H9 (cell line): ENCODE data around the gene PHF12. TPM values are rescaled to one million over a fixed set of nuclear protein-coding genes. Genes with fewer than 3 reads are reported as not detected.

Experiments used
- DNase-seq: peaks from one replicate; pipeline ENCODE4 v3.0.0-alpha.2; 2017
- H2AFZ ChIP-seq: one replicate; pipeline ENCODE4 v1.6.1; 2013; ENCODE audit warnings: mild to moderate bottlenecking, low read length, control low read depth, moderate library complexity
- H2AK5ac ChIP-seq: 2 replicates; pipeline ENCODE4 v1.6.1; 2013; ENCODE audit warnings: low read length, control low read depth, mixed read lengths; ENCODE audit not compliant: insufficient read length
- H2BK120ac ChIP-seq: one replicate; pipeline ENCODE4 v1.6.1; 2013; ENCODE audit warnings: low read depth, mild to moderate bottlenecking, low read length, control low read depth, inconsistent platforms; ENCODE audit not compliant: poor library complexity, severe bottlenecking
- H2BK12ac ChIP-seq: 2 replicates; pipeline ENCODE4 v1.6.1; 2013; ENCODE audit warnings: low read length, control low read depth, mixed read lengths, low read depth; ENCODE audit not compliant: insufficient read length
- H2BK15ac ChIP-seq: 2 replicates; pipeline ENCODE4 v1.6.1; 2013; ENCODE audit warnings: low read depth, low read length, control low read depth
- H2BK20ac ChIP-seq: one replicate; pipeline ENCODE4 v1.6.1; 2013; ENCODE audit warnings: low read depth, mild to moderate bottlenecking, low read length, control low read depth, inconsistent platforms; ENCODE audit not compliant: poor library complexity, severe bottlenecking
- H2BK5ac ChIP-seq: 2 replicates; pipeline ENCODE4 v1.6.1; 2013; ENCODE audit warnings: low read length, control low read depth, mixed read lengths; ENCODE audit not compliant: insufficient read length
- H3K14ac ChIP-seq: 2 replicates; pipeline ENCODE4 v1.6.1; 2013; ENCODE audit warnings: low read length, control low read depth; ENCODE audit not compliant: insufficient read depth
- H3K18ac ChIP-seq: 2 replicates; pipeline ENCODE4 v1.6.1; 2013; ENCODE audit warnings: low read depth, mild to moderate bottlenecking, mixed read lengths, low read length, control low read depth; ENCODE audit not compliant: insufficient read length
- H3K23ac ChIP-seq: 2 replicates; pipeline ENCODE4 v1.6.1; 2013; ENCODE audit warnings: low read length, control low read depth, mixed read lengths, low read depth; ENCODE audit not compliant: insufficient read length
- H3K23me2 ChIP-seq: 2 replicates; pipeline ENCODE4 v1.6.1; 2013; ENCODE audit warnings: low read depth, mild to moderate bottlenecking, mixed read lengths, low read length, control low read depth; ENCODE audit not compliant: insufficient read length, poor library complexity, severe bottlenecking
- H3K27ac ChIP-seq: 2 replicates; pipeline ENCODE4 v1.5.1; 2013; ENCODE audit warnings: low read length, control low read depth, mixed read lengths, low read depth; ENCODE audit not compliant: insufficient read length
- H3K27me3 ChIP-seq: 2 replicates; pipeline ENCODE4 v1.6.1; 2013; ENCODE audit warnings: low read length, control low read depth, inconsistent platforms; ENCODE audit not compliant: insufficient read depth
- H3K4ac ChIP-seq: 2 replicates; pipeline ENCODE4 v1.6.1; 2013; ENCODE audit warnings: low read depth, mild to moderate bottlenecking, control low read depth, inconsistent platforms, low read length, moderate library complexity
- H3K4me1 ChIP-seq: 2 replicates; pipeline ENCODE4 v1.6.1; 2013; ENCODE audit warnings: low read length, control low read depth, inconsistent platforms; ENCODE audit not compliant: insufficient read depth
- H3K4me2 ChIP-seq: 2 replicates; pipeline ENCODE4 v1.6.1; 2013; ENCODE audit warnings: low read length, control low read depth, mixed read lengths; ENCODE audit not compliant: insufficient read length, insufficient read depth
- H3K56ac ChIP-seq: 2 replicates; pipeline ENCODE4 v1.6.1; 2013; ENCODE audit warnings: low read depth, mild to moderate bottlenecking, mixed read lengths, low read length, control low read depth; ENCODE audit not compliant: insufficient read length
- H3K79me1 ChIP-seq: 2 replicates; pipeline ENCODE4 v1.6.1; 2013; ENCODE audit warnings: low read depth, mild to moderate bottlenecking, moderate library complexity, low read length, control low read depth, inconsistent platforms; ENCODE audit not compliant: insufficient read depth, poor library complexity, severe bottlenecking
- H3K79me2 ChIP-seq: 2 replicates; pipeline ENCODE4 v1.6.1; 2013; ENCODE audit warnings: low read length, control low read depth, inconsistent platforms; ENCODE audit not compliant: insufficient read depth
- H3K9ac ChIP-seq: 2 replicates; pipeline ENCODE4 v1.6.1; 2013; ENCODE audit warnings: low read length, control low read depth, mixed read lengths; ENCODE audit not compliant: insufficient read length; ENCODE audit errors: extremely low read depth
- H3K9me3 ChIP-seq: one replicate; pipeline ENCODE4 v1.6.1; 2013; ENCODE audit warnings: low read depth, low read length, inconsistent platforms; ENCODE audit not compliant: control insufficient read depth
- H3T11ph ChIP-seq: one replicate; pipeline ENCODE4 v1.6.1; 2013; ENCODE audit warnings: mild to moderate bottlenecking, low read length, control low read depth, inconsistent platforms
- H4K20me1 ChIP-seq: one replicate; pipeline ENCODE4 v1.6.1; 2013; ENCODE audit not compliant: control insufficient read depth, insufficient read length, insufficient read depth
- H4K5ac ChIP-seq: 2 replicates; pipeline ENCODE4 v1.6.1; 2013; ENCODE audit warnings: low read depth, mild to moderate bottlenecking, mixed read lengths, low read length, control low read depth; ENCODE audit not compliant: insufficient read length
- H4K8ac ChIP-seq: replicated peaks from 2 replicates; pipeline ENCODE4 v1.6.1; 2013; ENCODE audit warnings: low read length, control low read depth, mixed read lengths, low read depth; ENCODE audit not compliant: insufficient read length
- H4K91ac ChIP-seq: 2 replicates; pipeline ENCODE4 v1.6.1; 2013; ENCODE audit warnings: low read depth, mild to moderate bottlenecking, moderate library complexity, mixed read lengths, low read length, control low read depth; ENCODE audit not compliant: insufficient read length
- H3K27ac Mint-ChIP-seq, 3 experiments: 2 replicates in 2 of 3; 3 replicates in 1 of 3; pipeline ENCODE4 v1.8.0; 2020 to 2021; ENCODE audit warnings: mixed read lengths in 3 of 3, mild to moderate bottlenecking in 1 of 3, moderate library complexity in 1 of 3
- H3K27me3 Mint-ChIP-seq: 2 replicates; pipeline ENCODE4 v1.8.0; 2021; ENCODE audit warnings: low read depth, mild to moderate bottlenecking, moderate library complexity, mixed read lengths
- H3K36me3 Mint-ChIP-seq, 3 experiments: 2 replicates in 2 of 3; 3 replicates in 1 of 3; pipeline ENCODE4 v1.8.0; 2020 to 2021; ENCODE audit warnings: low read depth in 3 of 3, mixed read lengths in 3 of 3; ENCODE audit not compliant: insufficient read depth in 1 of 3
- H3K4me1 Mint-ChIP-seq, 2 experiments: 2 replicates each; pipeline ENCODE4 v1.8.0; 2020; ENCODE audit warnings: mixed read lengths in 2 of 2
- H3K4me3 Mint-ChIP-seq, 2 experiments: 2 replicates in 1 of 2; 3 replicates in 1 of 2; pipeline ENCODE4 v1.8.0; 2020 to 2021; ENCODE audit warnings: mild to moderate bottlenecking in 2 of 2, mixed read lengths in 2 of 2, moderate library complexity in 1 of 2
- H3K9me3 Mint-ChIP-seq, 2 experiments: 2 replicates in 1 of 2; 3 replicates in 1 of 2; pipeline ENCODE4 v1.8.0; 2020; ENCODE audit warnings: mild to moderate bottlenecking in 2 of 2, mixed read lengths in 2 of 2, moderate library complexity in 1 of 2
- CTCF ChIP-seq: fragments of 200-600 bp; sonication (generic); conservative IDR thresholded peaks from 3 replicates; pipeline ENCODE4 v1.8.0; 2021; ENCODE audit warnings: antibody characterized with exemption, mild to moderate bottlenecking
- WGBS: extraction: QIAGEN DNeasy Blood & Tissue Kit; methylation state at CpG from one replicate; pipeline ENCODE4 v1.1.7; 2013; ENCODE audit warnings: missing lambda C conversion rate, low lambda C conversion rate, mixed read lengths; ENCODE audit not compliant: insufficient read length; ENCODE audit errors: extremely low coverage; 5-methylcytosine and 5-hydroxymethylcytosine counted together
- total RNA-seq: library from RNA; stranded (reverse); gene quantifications from 2 replicates; pipeline ENCODE4 v1.2.1, GENCODE V29; 2021

The PHF12 gene
- total RNA-seq, 1 experiment from 2014 or later = 62.1 TPM

GRCh38 chr17:28993645-28994426 lies 42.5 kb upstream of the PHF12 start:
- H3K18ac ChIP-seq = no peak overlapping the region
- no peaks in the 10 kb centered on the region for H3K27me3 ChIP-seq
- H4K91ac ChIP-seq = no peak overlapping the region
- H2BK12ac ChIP-seq = no peak overlapping the region
- H3K27ac ChIP-seq = no peak overlapping the region
- no peaks in the 10 kb centered on the region for H3K79me1 ChIP-seq
- no peak overlapping the region for H2AFZ ChIP-seq
- no peaks in the 10 kb centered on the region for H4K20me1 ChIP-seq
- no peak overlapping the region for H3K23ac ChIP-seq
- no peak overlapping the region for H2BK120ac ChIP-seq
- H3K9ac ChIP-seq = no peak overlapping the region
- no CpG with 5 or more reads among the region's 13 CpGs for WGBS
- H4K8ac ChIP-seq = no peak overlapping the region
- H2BK20ac ChIP-seq = no peak overlapping the region
- H3K56ac ChIP-seq = no peak overlapping the region
- no peak overlapping the region for H3K4ac ChIP-seq
- no peaks in the 10 kb centered on the region for H3K23me2 ChIP-seq
- no peak overlapping the region for H2AK5ac ChIP-seq
- no peaks in the 10 kb centered on the region for H3K9me3 ChIP-seq
- H2BK5ac ChIP-seq = no peak overlapping the region
- peaks cover 0 to 2% of the 10 kb centered on the region in 2 experiments; a peak in 1 of 5 replicates for H3K9me3 Mint-ChIP-seq
- no peak for DNase-seq
- H2BK15ac ChIP-seq = no peak overlapping the region
- no peak for TF ChIP-seq CTCF
- no peaks in the 10 kb centered on the region for H3K79me2 ChIP-seq
- H3K4me2 ChIP-seq = no peak overlapping the region
- no peak overlapping the region for H3K4me3 Mint-ChIP-seq
- H4K5ac ChIP-seq = no peak overlapping the region
- H3K14ac ChIP-seq = no peak overlapping the region; the same call in 1 of the 2 replicates
- peaks cover 30 to 36% of the 10 kb centered on the region in 2 experiments for H3K4me1 Mint-ChIP-seq
- H3K4me1 ChIP-seq = no peaks in the 10 kb centered on the region; the same call in 1 of the 2 replicates
- peak overlapping the region in 1 of 3 experiments; percentile 47; a peak in 1 of 7 replicates for H3K27ac Mint-ChIP-seq
- no peak overlapping the region for H3T11ph ChIP-seq
- H3K36me3 Mint-ChIP-seq = no peaks in the 10 kb centered on the region; a peak in 1 of 7 replicates
- H3K27me3 Mint-ChIP-seq = peaks cover 30% of the 10 kb centered on the region
